K562 (cell line): ENCODE data around the gene ZSWIM2. TPM values are rescaled to one million over a fixed set of nuclear protein-coding genes. Genes with fewer than 3 reads are reported as not detected.

ENCODE experiments used
- ATAC-seq: fragments of 200-7000 bp; cut with Tn5 transposase; 3 replicates; pipeline ENCODE4 v1.9.1; 2020; ENCODE audit warnings: moderate library complexity
- BruUV-seq: library from RNA; stranded (reverse); fragments of 400-500 nt; replicated peaks from 2 replicates; lab custom pipeline; 2021; lab: Mats Ljungman, UMichigan
- CTCF ChIA-PET: fragments of 300-600 bp; formaldehyde crosslinking; extraction: SDS; loops from one replicate; lab custom pipeline; 2021; ENCODE audit warnings: low intra/inter-chr PET ratio; lab: Yijun Ruan, JAX
- POLR2A ChIA-PET: fragments of 300-600, 350-650 bp; sonication (Branson Sonifier 250); formaldehyde crosslinking; extraction: SDS; loops from one replicate; lab custom pipeline; 2021; ENCODE audit warnings: antibody characterized with exemption, inconsistent platforms; lab: Yijun Ruan, JAX
- DNase-seq, 4 experiments: peaks; one replicate each; pipeline versions ENCODE4 v3.0.0 to v3.0.0-alpha.2; 2011 to 2018; ENCODE audit warnings: low spot score in 3 of 4, mixed read lengths in 3 of 4; ENCODE audit errors: extremely low read depth in 1 of 4
- FAIRE-seq: peaks from 2 replicates; lab custom pipeline; 2011; peaks lifted over from hg19 to GRCh38; lab: Jason Lieb, UNC
- H2AFZ ChIP-seq: 2 replicates; pipeline ENCODE4 v1.6.0; 2011; ENCODE audit warnings: low read depth, low read length, control low read depth, inconsistent platforms
- H3K27ac ChIP-seq: fragments of 200-600 bp; 3 replicates; pipeline ENCODE4 v1.8.0; 2011; ENCODE audit warnings: low read depth, mild to moderate bottlenecking, control low read depth, inconsistent platforms, low read length, moderate library complexity, mixed read lengths; ENCODE audit errors: extremely low read depth
- H3K27me3 ChIP-seq, 2 experiments: fragments of 300-600 bp in 1 of 2; 2 replicates in 1 of 2; 3 replicates in 1 of 2; pipeline versions ENCODE4 v1.6.0 to v1.8.0; 2011; ENCODE audit warnings: inconsistent platforms in 2 of 2, low read length in 2 of 2, mild to moderate bottlenecking in 1 of 2, mixed read lengths in 1 of 2, moderate library complexity in 1 of 2; ENCODE audit not compliant: control insufficient read depth in 2 of 2, insufficient read depth in 2 of 2
- H3K36me3 ChIP-seq: fragments of 300-600 bp; 3 replicates; pipeline ENCODE4 v1.8.0; 2011; ENCODE audit warnings: mild to moderate bottlenecking, low read length, inconsistent platforms; ENCODE audit not compliant: control insufficient read depth, insufficient read depth
- H3K4me1 ChIP-seq, 2 experiments: fragments of 200-600 bp in 1 of 2; replicated peaks in 1 of 2; 2 replicates in 1 of 2; 3 replicates in 1 of 2; pipeline versions ENCODE4 v1.5.1 to v1.8.0; 2011; ENCODE audit warnings: inconsistent platforms in 2 of 2, low read length in 2 of 2, mild to moderate bottlenecking in 1 of 2, mixed read lengths in 1 of 2, moderate library complexity in 1 of 2; ENCODE audit not compliant: control insufficient read depth in 2 of 2, insufficient read depth in 2 of 2
- H3K4me2 ChIP-seq: 2 replicates; pipeline ENCODE4 v1.6.1; 2011; ENCODE audit warnings: low read length, control low read depth, inconsistent platforms, mixed read lengths; ENCODE audit not compliant: insufficient read depth
- H3K4me3 ChIP-seq: fragments of 200-600 bp; sonication (generic), shearing (Covaris generic); 2 replicates; pipeline ENCODE4 v1.5.1; 2016; ENCODE audit warnings: control low read depth, inconsistent platforms
- H3K79me2 ChIP-seq: fragments of 200-600 bp; 3 replicates; pipeline ENCODE4 v1.8.0; 2011; ENCODE audit warnings: low read length, inconsistent platforms; ENCODE audit not compliant: control insufficient read depth, insufficient read depth
- H3K9ac ChIP-seq, 2 experiments: 2 replicates each; pipeline versions ENCODE4 v1.6.0 to v1.6.1; 2011; ENCODE audit warnings: low read depth in 2 of 2, low read length in 2 of 2, control low read depth in 1 of 2, inconsistent platforms in 1 of 2, mild to moderate bottlenecking in 1 of 2, mixed read lengths in 1 of 2; ENCODE audit not compliant: insufficient read depth in 1 of 2
- H3K9me1 ChIP-seq: one replicate; pipeline ENCODE4 v1.6.0; 2011; ENCODE audit warnings: inconsistent platforms, mild to moderate bottlenecking, low read length, moderate library complexity; ENCODE audit not compliant: control insufficient read depth, insufficient read depth
- H3K9me3 ChIP-seq: replicated peaks from 2 replicates; pipeline ENCODE4 v1.5.1; 2011; ENCODE audit warnings: low read depth, low read length, inconsistent platforms; ENCODE audit not compliant: control insufficient read depth, insufficient read depth
- H4K20me1 ChIP-seq: replicated peaks from 2 replicates; pipeline ENCODE4 v1.6.1; 2011; ENCODE audit warnings: low read length, inconsistent platforms, mixed read lengths; ENCODE audit not compliant: control insufficient read depth, insufficient read depth
- CREB5 ChIP-seq: fragments of 250-450 bp; sonication (Bioruptor Pico); IDR thresholded peaks from 2 replicates; pipeline ENCODE4 v1.5.0; 2020; ENCODE audit warnings: mild to moderate bottlenecking
- EZH2 ChIP-seq: IDR thresholded peaks from 2 replicates; pipeline ENCODE4 v1.6.1; 2012; ENCODE audit warnings: low read depth, mild to moderate bottlenecking, inconsistent platforms, low read length, borderline replicate concordance
- HLTF ChIP-seq: fragments of 450-650 bp; IDR thresholded peaks from 2 replicates; pipeline ENCODE4 v1.6.1; 2016
- JUND ChIP-seq, 2 experiments: IDR thresholded peaks; 2 replicates in 1 of 2; 3 replicates in 1 of 2; pipeline ENCODE4 v1.6.1; 2011; ENCODE audit warnings: borderline replicate concordance in 2 of 2, low read depth in 2 of 2, low read length in 2 of 2, improper control_type of control experiment in 1 of 2, missing biosample characterization in 1 of 2, missing genetic modification characterization in 1 of 2, missing genetic modification reagents in 1 of 2
- MTA3 ChIP-seq: fragments of 450-650 bp; formaldehyde crosslinking; IDR thresholded peaks from 2 replicates; pipeline ENCODE4 v1.6.1; 2017; ENCODE audit warnings: mild to moderate bottlenecking, borderline replicate concordance
- NR2C1 ChIP-seq, 2 experiments: fragments of 450-650 bp; IDR thresholded peaks; 2 replicates each; pipeline ENCODE4 v1.6.1; 2017; ENCODE audit warnings: mild to moderate bottlenecking in 2 of 2, antibody characterized with exemption in 1 of 2, inconsistent platforms in 1 of 2, missing compliant biosample characterization in 1 of 2, missing genetic modification characterization in 1 of 2
- RAD21 ChIP-seq, 2 experiments: fragments of 250-450 bp in 1 of 2; fragments of 450-650 bp in 1 of 2; sonication (Bioruptor Pico) in 1 of 2; formaldehyde crosslinking in 1 of 2; IDR thresholded peaks in 1 of 2; conservative IDR thresholded peaks in 1 of 2; 2 replicates each; pipeline versions ENCODE4 v1.4.0 to v1.8.0; 2020 to 2022; ENCODE audit warnings: mild to moderate bottlenecking in 2 of 2, moderate library complexity in 1 of 2
- REST ChIP-seq, 2 experiments: fragments of 450-650 bp; formaldehyde crosslinking in 1 of 2; IDR thresholded peaks; 2 replicates each; pipeline versions ENCODE4 v1.4.0 to v1.6.1; 2014 to 2020; ENCODE audit warnings: mild to moderate bottlenecking in 2 of 2, borderline replicate concordance in 1 of 2, low read depth in 1 of 2
- ZNF24 ChIP-seq: fragments of 450-650 bp; IDR thresholded peaks from 2 replicates; pipeline ENCODE4 v1.6.1; 2016
- WGBS: fragments of 100-300 bp; shearing (Covaris generic); methylation state at CpG from one replicate; pipeline ENCODE4 v1.1.6; 2016; ENCODE audit warnings: low coverage, mixed read lengths; ENCODE audit not compliant: insufficient coverage; ENCODE audit errors: missing lambda C conversion rate; 5-methylcytosine and 5-hydroxymethylcytosine counted together
- in situ Hi-C: fragments of 300-500 bp; cut with MboI; formaldehyde crosslinking; loops from 4 replicates; pipeline ENCODE4 v1.15.0; 2018; ENCODE audit warnings: inconsistent platforms, mixed read lengths
- intact Hi-C: fragments of 100-400 bp; cut with micrococcal nuclease; formaldehyde crosslinking; loops from 2 replicates; pipeline ENCODE4 v1.14.2; 2022
- polyA plus RNA-seq, 8 experiments: library from polyadenylated mRNA; depleted of rRNA in 4 of 8; stranded (reverse) in 5 of 8; unstranded in 3 of 8; fragments of >200 nt; fragmentation: Nextera tagmentation in 2 of 8; fragmentation: Illumina TruSeq in 1 of 8; extraction: Ambion mirVana in 2 of 8; extraction: Trizol in 1 of 8; gene quantifications; 2 replicates each; pipeline versions ENCODE4 v1.2.1 to v1.2.3, GENCODE V29; 2011 to 2014; ENCODE audit warnings: inconsistent platforms in 1 of 8, missing spikeins in 1 of 8
- total RNA-seq, 7 experiments: library from RNA; depleted of rRNA in 6 of 7; stranded (reverse); fragments of >200 nt in 6 of 7; fragmentation: Illumina TruSeq in 2 of 7; extraction: Trizol in 2 of 7; gene quantifications; 2 replicates each; pipeline versions ENCODE4 v1.2.1 to v1.2.3, GENCODE V29; 2011 to 2021; ENCODE audit warnings: low replicate concordance in 1 of 7

ZSWIM2 gene
- total and polyA plus RNA-seq, 9 of the 15 experiments (the other 6 are each of a cell fraction or from before 2014, with no cell fraction given) = not detected

GRCh38 chr2:186862869-186863709, 14.1 kb upstream of the ZSWIM2 start:
- no peaks in the 10 kb centered on the region for H3K9me3 ChIP-seq
- no peak overlapping the region for H3K4me3 ChIP-seq
- no peaks in the 10 kb centered on the region for H3K36me3 ChIP-seq
- peak; percentile 34 to 59 (median 36) for DNase-seq
- no peaks in the 10 kb centered on the region for H3K4me1 ChIP-seq
- H3K9me1 ChIP-seq = no peaks in the 10 kb centered on the region
- H3K9ac ChIP-seq = no peak overlapping the region
- ChIA-PET CTCF (interaction anchor here (0.7 to 2.0 kb wide), 6 partner anchors 590 to 718 kb away, joined by 3 to 16 read pairs (median 4); no protein-coding TSS in a partner anchor), POLR2A (no interaction called here)
- H4K20me1 ChIP-seq = no peaks in the 10 kb centered on the region
- ATAC-seq = peak; percentile 91
- peak; percentile 73 for FAIRE-seq
- no TSS peak for BruUV-seq
- H3K27me3 ChIP-seq = no peaks in the 10 kb centered on the region
- in situ Hi-C loops = no loop called here
- intact Hi-C loops = loop anchor here (1.0 to 10.0 kb wide), 5 partner anchors 309 to 717 kb away; no protein-coding TSS in a partner anchor
- H2AFZ ChIP-seq = no peak overlapping the region
- H3K27ac ChIP-seq = no peak overlapping the region
- WGBS = 3% methylated on average over 2 of the region's 2 CpGs
- H3K4me2 ChIP-seq = no peak overlapping the region
- H3K79me2 ChIP-seq = no peaks in the 10 kb centered on the region
- TF ChIP-seq RAD21 (CRISPR knock-in tag; conservative IDR thresholded peaks at IDR 0.05 in 1 of 2, IDR thresholded peaks at IDR 0.05 in 1 of 2) (peak; percentile 90 to 94), NR2C1 (IDR thresholded peaks at IDR 0.05) (no peak), NR2C1 (tag; IDR thresholded peaks at IDR 0.05) (no peak), CREB5 (CRISPR knock-in tag) (no peak), JUND (IDR thresholded peaks at IDR 0.05; ENCODE audit: borderline replicate concordance, low read depth, low read length) (0 out of 2 replicates have a peak, but pooled peaks have one; percentile 11), JUND (tag; IDR thresholded peaks at IDR 0.05; ENCODE audit: borderline replicate concordance, low read depth, low read length) (no peak), MTA3 (no peak), REST (IDR thresholded peaks at IDR 0.05; ENCODE audit: borderline replicate concordance) (peak; percentile 85), REST (CRISPR knock-in tag; IDR thresholded peaks at IDR 0.05; ENCODE audit: low read depth) (no peak), EZH2 (no peak), HLTF (no peak), ZNF24 (peak; percentile 86)
